GM23338 (cell line): Measurements from ENCODE around the gene FRMD4A. TPM values are rescaled to one million over a fixed set of nuclear protein-coding genes. Genes with fewer than 3 reads are reported as not detected.

Experiments
- ATAC-seq: fragments of 200-7000 bp; cut with Tn5 transposase; 3 replicates; pipeline ENCODE4 v1.9.1; 2020
- DNase-seq: peaks from one replicate; pipeline ENCODE4 v3.0.0-alpha.2; 2015; ENCODE audit warnings: low spot score
- H2AFZ ChIP-seq: fragments of 200-600 bp; sonication (generic); 2 replicates; pipeline ENCODE4 v1.8.0; 2016; ENCODE audit warnings: antibody characterized with exemption, mild to moderate bottlenecking, moderate library complexity
- H3F3A ChIP-seq: fragments of 200-600 bp; sonication (generic); replicated peaks from 2 replicates; pipeline ENCODE4 v1.8.0; 2017; ENCODE audit warnings: antibody characterized with exemption, mixed run types, low read depth
- H3K27ac ChIP-seq: fragments of 200-600 bp; sonication (generic); 2 replicates; pipeline ENCODE4 v1.6.1; 2016; ENCODE audit warnings: low read depth
- H3K27me3 ChIP-seq: fragments of 200-600 bp; sonication (generic); 2 replicates; pipeline ENCODE4 v1.8.0; 2016; ENCODE audit warnings: mild to moderate bottlenecking, mixed run types, moderate library complexity; ENCODE audit not compliant: insufficient read depth
- H3K36me3 ChIP-seq: fragments of 200-600 bp; sonication (generic); 2 replicates; pipeline ENCODE4 v1.8.0; 2016; ENCODE audit warnings: mild to moderate bottlenecking; ENCODE audit not compliant: insufficient read depth
- H3K4me1 ChIP-seq: fragments of 200-600 bp; sonication (generic); 2 replicates; pipeline ENCODE4 v1.8.0; 2016; ENCODE audit warnings: mild to moderate bottlenecking, moderate library complexity; ENCODE audit not compliant: insufficient read depth
- H3K4me2 ChIP-seq: fragments of 200-600 bp; sonication (generic); 2 replicates; pipeline ENCODE4 v1.7.1; 2017; ENCODE audit warnings: mixed run types
- H3K4me3 ChIP-seq: fragments of 200-600 bp; sonication (generic); 2 replicates; pipeline ENCODE4 v1.6.1; 2016; ENCODE audit warnings: mixed run types
- H3K79me2 ChIP-seq: fragments of 200-600 bp; sonication (generic); replicated peaks from 2 replicates; pipeline ENCODE4 v1.8.0; 2017; ENCODE audit warnings: mild to moderate bottlenecking; ENCODE audit not compliant: insufficient read depth
- H3K9me2 ChIP-seq: fragments of 200-600 bp; sonication (generic); 2 replicates; pipeline ENCODE4 v1.8.0; 2017; ENCODE audit not compliant: insufficient read depth
- H4K20me1 ChIP-seq: fragments of 200-600 bp; sonication (generic); replicated peaks from 2 replicates; pipeline ENCODE4 v1.8.0; 2017; ENCODE audit warnings: mild to moderate bottlenecking; ENCODE audit not compliant: insufficient read depth
- H3K27ac Mint-ChIP-seq: 2 replicates; pipeline ENCODE4 v1.8.0; 2020; ENCODE audit warnings: inconsistent platforms, mild to moderate bottlenecking, moderate library complexity, mixed read lengths
- H3K27me3 Mint-ChIP-seq: 3 replicates; pipeline ENCODE4 v1.8.0; 2022; ENCODE audit warnings: low read depth, mild to moderate bottlenecking, moderate library complexity, mixed read lengths, inconsistent platforms; ENCODE audit not compliant: insufficient read depth, poor library complexity
- H3K36me3 Mint-ChIP-seq: 3 replicates; pipeline ENCODE4 v1.8.0; 2021; ENCODE audit warnings: low read depth, mild to moderate bottlenecking, inconsistent platforms, moderate library complexity, mixed read lengths
- H3K4me1 Mint-ChIP-seq: 3 replicates; pipeline ENCODE4 v1.8.0; 2020; ENCODE audit warnings: mild to moderate bottlenecking, inconsistent platforms, mixed read lengths
- H3K4me3 Mint-ChIP-seq: 3 replicates; pipeline ENCODE4 v1.8.0; 2021; ENCODE audit warnings: moderate library complexity, mild to moderate bottlenecking, inconsistent platforms, mixed read lengths
- H3K9me3 Mint-ChIP-seq: 3 replicates; pipeline ENCODE4 v1.8.0; 2020; ENCODE audit warnings: moderate library complexity, mild to moderate bottlenecking, inconsistent platforms, mixed read lengths
- CREB1 ChIP-seq: fragments of 250-450 bp; sonication (Bioruptor Pico); IDR thresholded peaks from 2 replicates; pipeline ENCODE4 v1.5.0; 2020; ENCODE audit warnings: low read depth, mild to moderate bottlenecking, moderate library complexity
- ETS1 ChIP-seq: IDR thresholded peaks from 2 replicates; pipeline ENCODE4 v1.6.1; 2016; ENCODE audit warnings: antibody characterized with exemption
- EZH2 ChIP-seq: fragments of 200-600 bp; sonication (generic); IDR thresholded peaks from one replicate; pipeline ENCODE4 v1.8.0; 2017; ENCODE audit warnings: antibody characterized with exemption, mild to moderate bottlenecking, low read depth; ENCODE audit not compliant: unreplicated experiment
- EZH2phosphoT487 ChIP-seq: fragments of 200-600 bp; sonication (generic); IDR thresholded peaks from one replicate; pipeline ENCODE4 v1.8.1; 2018; ENCODE audit warnings: antibody characterized with exemption; ENCODE audit not compliant: unreplicated experiment
- JUNB ChIP-seq: IDR thresholded peaks from one replicate; pipeline ENCODE4 v1.6.1; 2016; ENCODE audit warnings: antibody characterized with exemption; ENCODE audit not compliant: unreplicated experiment
- NANOG ChIP-seq: IDR thresholded peaks from 2 replicates; pipeline ENCODE4 v1.6.1; 2016; ENCODE audit warnings: antibody characterized with exemption, borderline replicate concordance
- POLR2AphosphoS5 ChIP-seq: IDR thresholded peaks from 2 replicates; pipeline ENCODE4 v1.6.1; 2016; ENCODE audit warnings: antibody characterized with exemption, low read depth
- REST ChIP-seq: IDR thresholded peaks from one replicate; pipeline ENCODE4 v1.6.1; 2018; ENCODE audit warnings: antibody characterized with exemption; ENCODE audit not compliant: unreplicated experiment
- STAT1 ChIP-seq: IDR thresholded peaks from one replicate; pipeline ENCODE4 v1.6.1; 2016; ENCODE audit warnings: antibody characterized with exemption; ENCODE audit not compliant: unreplicated experiment
- ZNF114 ChIP-seq: fragments of 250-450 bp; sonication (Bioruptor Pico); IDR thresholded peaks from 2 replicates; pipeline ENCODE4 v1.5.0; 2020; ENCODE audit warnings: mild to moderate bottlenecking, moderate library complexity
- ZNF331 ChIP-seq: fragments of 250-450 bp; sonication (Bioruptor Pico); IDR thresholded peaks from 2 replicates; pipeline ENCODE4 v1.5.0; 2020; ENCODE audit warnings: low read depth, mild to moderate bottlenecking, moderate library complexity
- ZNF462 ChIP-seq: fragments of 250-450 bp; sonication (Bioruptor Pico); IDR thresholded peaks from 2 replicates; pipeline ENCODE4 v1.5.0; 2020; ENCODE audit warnings: mild to moderate bottlenecking, moderate library complexity
- polyA plus RNA-seq: library from polyadenylated mRNA; unstranded; fragments of >200 nt; fragmentation: Nextera tagmentation; extraction: Ambion mirVana; gene quantifications from 2 replicates; pipeline ENCODE4 v1.2.1, GENCODE V29; 2016
- total RNA-seq: library from RNA; depleted of rRNA; stranded (reverse); fragments of >200 nt; shearing (Covaris generic); gene quantifications from 2 replicates; pipeline ENCODE4 v1.2.3, GENCODE V29; 2014
- TF ChIP-seq, protein P1 (sequence below), 2 experiments: fragments of 200-600 bp in 1 of 2; sonication (generic) in 1 of 2; conservative IDR thresholded peaks; 2 replicates each; pipeline versions ENCODE4 v1.5.1 to v1.6.1; 2016 to 2017; ENCODE audit warnings: antibody characterized with exemption in 2 of 2, low read depth in 2 of 2, mild to moderate bottlenecking in 2 of 2, moderate library complexity in 1 of 2

The FRMD4A gene
- total and polyA plus RNA-seq, 2 experiments from 2014 or later = 14.0 to 20.1 TPM

- H3K4me3 ChIP-seq = no peak overlapping the region
- Mint-ChIP-seq H3K4me1 (peaks cover 28% of the 10 kb centered on the region), H3K36me3 (peaks cover 28% of the 10 kb centered on the region), H3K9me3 (peaks cover 29% of the 10 kb centered on the region), H3K4me3 (no peak overlapping the region), H3K27ac (no peak overlapping the region), H3K27me3 (peaks cover 3% of the 10 kb centered on the region)
- peaks cover 13% of the 10 kb centered on the region for H3K79me2 ChIP-seq
- H3K36me3 ChIP-seq = no peaks in the 10 kb centered on the region; the same call in 1 of the 2 replicates
- no peak for DNase-seq
- H3K4me2 ChIP-seq = no peak overlapping the region
- no peak overlapping the region for H2AFZ ChIP-seq
- H3K9me2 ChIP-seq = no peaks in the 10 kb centered on the region
- H3K27me3 ChIP-seq = no peaks in the 10 kb centered on the region
- no peak overlapping the region for H3K27ac ChIP-seq
- ATAC-seq = no peak
- no peaks in the 10 kb centered on the region for H3F3A ChIP-seq
- H3K4me1 ChIP-seq = peaks cover 18% of the 10 kb centered on the region; the same call in 1 of the 2 replicates
- TF ChIP-seq, protein P1, sequence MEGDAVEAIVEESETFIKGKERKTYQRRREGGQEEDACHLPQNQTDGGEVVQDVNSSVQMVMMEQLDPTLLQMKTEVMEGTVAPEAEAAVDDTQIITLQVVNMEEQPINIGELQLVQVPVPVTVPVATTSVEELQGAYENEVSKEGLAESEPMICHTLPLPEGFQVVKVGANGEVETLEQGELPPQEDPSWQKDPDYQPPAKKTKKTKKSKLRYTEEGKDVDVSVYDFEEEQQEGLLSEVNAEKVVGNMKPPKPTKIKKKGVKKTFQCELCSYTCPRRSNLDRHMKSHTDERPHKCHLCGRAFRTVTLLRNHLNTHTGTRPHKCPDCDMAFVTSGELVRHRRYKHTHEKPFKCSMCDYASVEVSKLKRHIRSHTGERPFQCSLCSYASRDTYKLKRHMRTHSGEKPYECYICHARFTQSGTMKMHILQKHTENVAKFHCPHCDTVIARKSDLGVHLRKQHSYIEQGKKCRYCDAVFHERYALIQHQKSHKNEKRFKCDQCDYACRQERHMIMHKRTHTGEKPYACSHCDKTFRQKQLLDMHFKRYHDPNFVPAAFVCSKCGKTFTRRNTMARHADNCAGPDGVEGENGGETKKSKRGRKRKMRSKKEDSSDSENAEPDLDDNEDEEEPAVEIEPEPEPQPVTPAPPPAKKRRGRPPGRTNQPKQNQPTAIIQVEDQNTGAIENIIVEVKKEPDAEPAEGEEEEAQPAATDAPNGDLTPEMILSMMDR (conservative IDR thresholded peaks at IDR 0.05; ENCODE audit: low read depth in 2 of 2) = no peak
- TF ChIP-seq EZH2 = no peak
- TF ChIP-seq ETS1 = no peak
- TF ChIP-seq POLR2AphosphoS5 = no peak
- TF ChIP-seq REST = no peak
- no peak for TF ChIP-seq STAT1
- no peak for TF ChIP-seq ZNF114
- no peak for TF ChIP-seq ZNF462 (CRISPR knock-in tag)
- TF ChIP-seq CREB1 = no peak
- no peak for TF ChIP-seq ZNF331
- no peak for TF ChIP-seq NANOG
- TF ChIP-seq EZH2phosphoT487 = no peak
- TF ChIP-seq JUNB = no peak
- no peaks in the 10 kb centered on the region for H4K20me1 ChIP-seq
Measured at GRCh38 chr10:13816195-13816925, 514.4 kb downstream of the FRMD4A start.
